GM18951 (cell line): ENCODE data around the gene DLL3.
A peak's percentile ranks its signal among the peaks of the same experiment; 100 is the strongest.

Experiments
- POLR2A ChIP-seq: IDR thresholded peaks from 4 replicates; pipeline ENCODE4 v1.6.1; 2011; ENCODE audit warnings: mild to moderate bottlenecking; ENCODE audit not compliant: insufficient read length, insufficient read depth; ENCODE audit errors: extremely low read depth
- in situ Hi-C: fragments of 300-500 bp; cut with MboI; formaldehyde crosslinking; loops from one replicate; pipeline ENCODE4 v1.12.0; 2022; ENCODE audit warnings: low sequenced_read_pairs, mixed read lengths, inconsistent platforms; ENCODE audit not compliant: unreplicated experiment

DLL3 gene

DNA sequence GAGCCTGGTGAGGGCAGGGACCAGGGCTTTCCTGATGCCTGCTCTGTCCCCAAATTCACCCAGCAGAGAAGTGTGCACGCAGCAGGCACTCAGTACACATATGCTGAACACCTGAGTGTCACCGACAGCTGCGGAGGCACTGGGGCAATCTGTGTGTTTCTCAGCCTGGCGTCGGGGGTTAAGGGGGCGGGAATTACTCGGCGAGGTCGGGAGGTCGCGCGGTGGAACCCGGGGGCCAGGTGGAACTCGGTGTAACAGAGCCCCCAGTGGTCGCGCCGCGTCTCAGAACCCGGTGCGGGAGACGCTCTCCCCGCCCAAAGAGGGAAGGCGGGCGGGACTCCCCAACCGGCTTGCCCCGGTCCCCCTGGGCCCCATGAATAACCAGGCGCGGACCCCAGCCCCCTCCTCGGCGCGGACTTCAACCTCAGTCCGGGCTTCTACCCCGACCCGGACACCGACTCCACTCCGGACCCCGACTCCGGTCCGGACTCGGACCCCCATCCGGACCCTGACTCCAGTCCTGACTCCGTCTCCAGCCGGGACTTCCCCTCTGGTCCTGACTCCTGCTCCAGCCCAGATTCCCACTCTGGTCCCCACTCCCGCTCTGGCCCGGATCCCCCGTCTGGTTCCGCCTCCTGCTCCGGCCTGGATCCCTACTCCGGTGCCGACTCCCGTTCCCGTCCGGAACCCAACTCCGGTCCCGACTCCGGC lies 16.2 kb downstream of the DLL3 start, which contains the start of gene SELENOV:
TSS of gene SELENOV (plus strand) at position 300 of the 711 bp plus-strand sequence. CDS start at position 374, 74 bp downstream.
- TF ChIP-seq POLR2A: no peak
- in situ Hi-C loops: no loop called here

GRCh38 chr19:39515551-39516191 lies 16.9 kb downstream of the DLL3 start:
- no peak for TF ChIP-seq POLR2A
- in situ Hi-C loops: no loop called here

- in situ Hi-C loops: no loop called here
- no peak for TF ChIP-seq POLR2A
Measured at GRCh38 chr19:39516270-39516669, 17.5 kb downstream of the DLL3 start.

GRCh38 chr19:39517432-39517831 lies 18.7 kb downstream of the DLL3 start:
- no peak for TF ChIP-seq POLR2A
- in situ Hi-C loops: no loop called here

GRCh38 chr19:39518458-39518857 lies 19.7 kb downstream of the DLL3 start:
- in situ Hi-C loops: no loop called here
- TF ChIP-seq POLR2A: no peak

- in situ Hi-C loops: no loop called here
- no peak for TF ChIP-seq POLR2A
Measured at GRCh38 chr19:39518975-39519374, 20.2 kb downstream of the DLL3 start.

- TF ChIP-seq POLR2A: no peak
- in situ Hi-C loops: no loop called here
Measured at GRCh38 chr19:39520541-39521484, 22.1 kb downstream of the DLL3 start.

DNA sequence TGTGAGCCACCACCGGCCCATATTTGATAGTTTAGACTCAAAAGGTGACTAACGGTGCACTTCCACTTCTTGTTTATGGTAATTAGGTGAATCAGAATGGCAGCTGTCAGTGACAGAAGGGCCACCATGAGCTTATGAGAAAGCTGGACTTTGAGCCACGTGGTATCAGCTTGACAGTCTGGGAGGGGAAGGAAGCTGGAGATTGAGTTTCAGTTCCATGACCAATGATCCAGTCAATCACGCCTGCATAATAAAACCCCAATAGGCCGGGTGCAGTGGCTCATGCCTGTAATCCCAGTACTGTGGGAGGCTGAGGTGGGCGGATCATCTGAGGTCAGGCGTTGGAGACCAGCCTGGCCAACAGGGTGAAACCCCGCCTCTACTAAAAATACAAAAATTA lies 25.7 kb downstream of the DLL3 start:
- in situ Hi-C loops: no loop called here

DNA sequence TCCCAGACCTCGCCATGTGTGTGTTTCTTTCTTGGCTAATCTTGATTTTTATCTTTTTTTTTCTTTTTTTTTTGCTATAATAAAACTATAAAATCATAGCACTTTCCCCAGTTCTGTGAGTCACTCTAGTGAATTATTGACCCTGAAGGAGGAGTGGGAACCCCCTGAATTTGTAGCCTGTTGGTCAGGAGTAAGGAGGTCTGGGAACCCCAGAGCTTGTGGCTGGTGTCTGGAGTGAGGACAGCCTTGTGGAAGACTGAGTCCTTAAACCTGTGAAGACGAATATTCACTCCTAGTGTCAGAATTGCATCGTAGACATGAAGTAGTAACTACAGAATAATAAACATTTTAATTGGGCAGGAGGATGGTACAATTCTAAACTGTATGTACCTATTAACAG lies 26.5 kb downstream of the DLL3 start:
- no peak for TF ChIP-seq POLR2A
- in situ Hi-C loops: no loop called here

More for the DNA sequence above, 25.7 kb downstream of the DLL3 start:
- TF ChIP-seq POLR2A: no peak

GRCh38 chr19:39531834-39532232 lies 33.1 kb downstream of the DLL3 start:
- TF ChIP-seq POLR2A: no peak
- in situ Hi-C loops: loop anchor here (10.0 kb wide), 1 partner anchor 417 kb away; no protein-coding TSS in a partner anchor

DNA sequence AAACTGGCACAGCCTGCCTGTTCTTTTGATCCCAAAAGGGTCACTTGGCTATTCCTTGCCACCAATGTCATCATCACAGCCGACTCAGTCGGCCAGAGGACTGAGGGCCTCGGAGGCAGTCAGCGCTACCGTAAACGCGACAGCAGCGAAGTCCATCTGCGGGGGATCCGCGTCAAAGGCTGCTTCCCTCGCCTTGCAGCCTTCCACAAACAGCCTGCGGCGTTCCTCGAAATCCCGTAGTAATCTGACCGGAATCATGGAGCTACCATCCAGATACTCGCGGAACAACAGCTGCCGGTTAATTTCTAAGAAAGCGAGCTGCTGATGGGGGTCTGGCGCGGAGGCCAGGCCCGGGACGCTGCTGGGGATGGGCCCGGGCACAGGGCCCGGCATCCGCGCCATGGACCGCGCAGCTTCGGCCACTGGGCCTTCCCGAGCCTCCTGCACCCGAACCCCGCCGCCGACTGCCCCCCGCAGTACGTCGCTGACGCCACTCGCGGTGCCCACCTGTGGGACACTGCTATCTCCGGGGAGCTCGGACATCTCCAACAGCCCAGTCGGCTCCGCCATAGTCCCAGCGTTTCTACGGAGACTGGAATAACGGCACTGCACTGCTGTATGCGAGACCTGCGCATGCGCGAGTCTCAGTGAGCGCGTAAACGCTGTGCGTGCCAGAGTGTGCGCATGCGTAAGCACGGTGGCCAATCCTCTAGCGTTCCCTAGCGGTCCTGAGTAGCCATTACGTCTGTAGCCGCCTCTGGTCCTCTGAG lies 33.7 kb downstream of the DLL3 start, which contains the start of gene EID2B:
TSS of gene EID2B (minus strand) at position 620 of the 770 bp plus-strand sequence. CDS start at position 570, 50 bp downstream.
- TF ChIP-seq POLR2A: peak; percentile 71
- in situ Hi-C loops: loop anchor here (10.0 kb wide), 1 partner anchor 418 kb away; no protein-coding TSS in a partner anchor

- in situ Hi-C loops: loop anchor here (10.0 kb wide), 1 partner anchor 418 kb away; no protein-coding TSS in a partner anchor
- TF ChIP-seq POLR2A: no peak
Measured at GRCh38 chr19:39533003-39533512, 34.3 kb downstream of the DLL3 start.

- in situ Hi-C loops: loop anchor here (10.0 kb wide), 1 partner anchor 419 kb away; no protein-coding TSS in a partner anchor
- no peak for TF ChIP-seq POLR2A
Measured at GRCh38 chr19:39533791-39534190, 35.0 kb downstream of the DLL3 start.
